Caco-2 (cell line): ENCODE data around the gene IDH1. TPM values are rescaled to one million over a fixed set of nuclear protein-coding genes. Genes with fewer than 3 reads are reported as not detected.

Source experiments
- BruUV-seq: library from RNA; stranded (reverse); fragments of 400-500 nt; replicated peaks from 2 replicates; lab custom pipeline; 2021; lab: Mats Ljungman, UMichigan
- CTCF ChIA-PET: fragments of 300-600 bp; sonication (Branson Sonifier 250); formaldehyde crosslinking; loops from one replicate; lab custom pipeline; 2022; ENCODE audit warnings: antibody characterized with exemption; lab: Charles Lee
- POLR2A ChIA-PET: fragments of 300-600 bp; sonication (Branson Sonifier 250); formaldehyde crosslinking; loops from one replicate; lab custom pipeline; 2022; ENCODE audit warnings: antibody characterized with exemption; lab: Charles Lee
- DNase-seq, 2 experiments: peaks; one replicate each; pipeline versions ENCODE4 v3.0.0 to v3.0.0-alpha.2; 2020 to 2022
- H3K27me3 ChIP-seq: replicated peaks from 2 replicates; pipeline ENCODE4 v1.6.0; 2011; ENCODE audit warnings: low read length; ENCODE audit not compliant: control insufficient read depth, insufficient read depth
- H3K36me3 ChIP-seq: 2 replicates; pipeline ENCODE4 v1.5.1; 2011; ENCODE audit warnings: low read length; ENCODE audit not compliant: control insufficient read depth, insufficient read depth
- H3K4me1 ChIP-seq: fragments of 250-450 bp; sonication (Bioruptor Pico); 2 replicates; pipeline ENCODE4 v1.5.1; 2020; ENCODE audit warnings: mild to moderate bottlenecking
- H3K4me3 ChIP-seq: 2 replicates; pipeline ENCODE4 v1.5.1; 2011; ENCODE audit warnings: low read depth, mild to moderate bottlenecking, control low read depth, low read length
- H3K9me3 ChIP-seq: fragments of 250-450 bp; sonication (Bioruptor Pico); 2 replicates; pipeline ENCODE4 v1.5.1; 2020; ENCODE audit warnings: mild to moderate bottlenecking, moderate library complexity
- H3K27ac Mint-ChIP-seq: one replicate; pipeline ENCODE4 v1.8.0; 2022; ENCODE audit warnings: mixed read lengths; ENCODE audit not compliant: unreplicated experiment
- H3K27me3 Mint-ChIP-seq: one replicate; pipeline ENCODE4 v1.8.0; 2022; ENCODE audit warnings: mixed read lengths; ENCODE audit not compliant: insufficient read depth, unreplicated experiment
- H3K36me3 Mint-ChIP-seq: one replicate; pipeline ENCODE4 v1.8.0; 2022; ENCODE audit warnings: mild to moderate bottlenecking, mixed read lengths; ENCODE audit not compliant: insufficient read depth, unreplicated experiment
- H3K4me1 Mint-ChIP-seq: one replicate; pipeline ENCODE4 v1.8.0; 2022; ENCODE audit warnings: low read depth, mixed read lengths; ENCODE audit not compliant: unreplicated experiment
- H3K4me3 Mint-ChIP-seq: one replicate; pipeline ENCODE4 v1.8.0; 2022; ENCODE audit warnings: mild to moderate bottlenecking, moderate library complexity, mixed read lengths; ENCODE audit not compliant: unreplicated experiment
- H3K9me3 Mint-ChIP-seq: one replicate; pipeline ENCODE4 v1.8.0; 2022; ENCODE audit warnings: mixed read lengths; ENCODE audit not compliant: unreplicated experiment
- CTCF ChIP-seq, 2 experiments: fragments of 200-600 bp in 1 of 2; IDR thresholded peaks; 1 replicate in 1 of 2; 2 replicates in 1 of 2; pipeline versions ENCODE4 v1.5.1 to v1.8.0; 2011 to 2022; ENCODE audit warnings: antibody characterized with exemption in 1 of 2, control low read depth in 1 of 2, inconsistent platforms in 1 of 2, low read depth in 1 of 2, low read length in 1 of 2, mild to moderate bottlenecking in 1 of 2, moderate library complexity in 1 of 2; ENCODE audit not compliant: insufficient read depth in 1 of 2, severe bottlenecking in 1 of 2, unreplicated experiment in 1 of 2
- intact Hi-C: fragments of 100-400 bp; cut with micrococcal nuclease; formaldehyde crosslinking; loops from one replicate; pipeline ENCODE4 v1.10.0; 2022; ENCODE audit not compliant: unreplicated experiment
- total RNA-seq: library from RNA; stranded (reverse); gene quantifications from 2 replicates; pipeline ENCODE4 v1.2.3, GENCODE V29; 2022

Gene IDH1
- total RNA-seq, 1 experiment from 2014 or later = 293 TPM

- Histone ChIP-seq H3K4me3 (no peak overlapping the region), H3K9me3 (no peaks in the 10 kb centered on the region), H3K27me3 (no peaks in the 10 kb centered on the region), H3K36me3 (peaks cover 1% of the 10 kb centered on the region; the same call in 1 of the 2 replicates), H3K4me1 (no peaks in the 10 kb centered on the region)
- Mint-ChIP-seq H3K27ac (no peak overlapping the region), H3K4me1 (peaks cover 8% of the 10 kb centered on the region), H3K4me3 (no peak overlapping the region), H3K36me3 (peaks cover 26% of the 10 kb centered on the region), H3K27me3 (no peaks in the 10 kb centered on the region), H3K9me3 (no peaks in the 10 kb centered on the region)
- intact Hi-C loops = no loop called here
- DNase-seq = no peak
- ChIA-PET CTCF (no interaction called here), POLR2A (interaction anchor here (0.6 kb wide), 1 partner anchor 15 kb away, joined by 3 read pairs; no protein-coding TSS in a partner anchor)
- no peak for TF ChIP-seq CTCF (IDR thresholded peaks at IDR 0.05; ENCODE audit: insufficient read depth in 1 of 2, low read depth in 1 of 2, low read length in 1 of 2, severe bottlenecking in 1 of 2, unreplicated experiment in 1 of 2)
- BruUV-seq = no TSS peak
Observed at GRCh38 chr2:208295834-208296233, 41.0 kb upstream of the IDH1 start.

GRCh38 chr2:208294482-208295024 lies 39.7 kb upstream of the IDH1 start:
- peaks cover 28% of the 10 kb centered on the region for H3K36me3 Mint-ChIP-seq
- no TSS peak for BruUV-seq
- no peak for TF ChIP-seq CTCF (IDR thresholded peaks at IDR 0.05; ENCODE audit: insufficient read depth in 1 of 2, low read depth in 1 of 2, low read length in 1 of 2, severe bottlenecking in 1 of 2, unreplicated experiment in 1 of 2)
- Histone ChIP-seq H3K4me1 (no peaks in the 10 kb centered on the region), H3K4me3 (no peak overlapping the region), H3K27me3 (no peaks in the 10 kb centered on the region), H3K36me3 (no peaks in the 10 kb centered on the region; the same call in 1 of the 2 replicates), H3K9me3 (no peaks in the 10 kb centered on the region)
- peaks cover 8% of the 10 kb centered on the region for H3K4me1 Mint-ChIP-seq
- DNase-seq = no peak
- intact Hi-C loops = no loop called here
- H3K9me3 Mint-ChIP-seq = no peaks in the 10 kb centered on the region
- H3K27ac Mint-ChIP-seq = no peak overlapping the region
- POLR2A ChIA-PET = no interaction called here
- CTCF ChIA-PET = no interaction called here
- no peaks in the 10 kb centered on the region for H3K27me3 Mint-ChIP-seq
- no peak overlapping the region for H3K4me3 Mint-ChIP-seq

GRCh38 chr2:208285853-208286252 lies 31.0 kb upstream of the IDH1 start:
- POLR2A ChIA-PET = no interaction called here
- Histone ChIP-seq H3K36me3 (no peaks in the 10 kb centered on the region), H3K9me3 (no peaks in the 10 kb centered on the region), H3K4me1 (no peaks in the 10 kb centered on the region), H3K27me3 (no peaks in the 10 kb centered on the region), H3K4me3 (no peak overlapping the region)
- H3K27me3 Mint-ChIP-seq = no peaks in the 10 kb centered on the region
- H3K27ac Mint-ChIP-seq = no peak overlapping the region
- TF ChIP-seq CTCF (IDR thresholded peaks at IDR 0.05; ENCODE audit: insufficient read depth in 1 of 2, low read depth in 1 of 2, low read length in 1 of 2, severe bottlenecking in 1 of 2, unreplicated experiment in 1 of 2) = no peak
- H3K9me3 Mint-ChIP-seq = no peaks in the 10 kb centered on the region
- intact Hi-C loops = no loop called here
- no peak overlapping the region for H3K4me3 Mint-ChIP-seq
- peaks cover 44% of the 10 kb centered on the region for H3K36me3 Mint-ChIP-seq
- H3K4me1 Mint-ChIP-seq = no peaks in the 10 kb centered on the region
- CTCF ChIA-PET = no interaction called here
- no TSS peak for BruUV-seq
- DNase-seq = no peak
